Right lung (tissue), 5 donors: ENCODE measurements around the gene PLA2G4E. TPM values are rescaled to one million over a fixed set of nuclear protein-coding genes. Genes with fewer than 3 reads are reported as not detected.

Experiments
- DNase-seq, 2 donors: peaks; one replicate each; pipeline ENCODE4 v3.0.0-alpha.2; 2013
- polyA plus RNA-seq, 5 donors: library from polyadenylated mRNA; unstranded; fragments of 120-200 nt; gene quantifications; one replicate each; pipeline versions ENCODE4 v1.2.1 to v1.2.3, GENCODE V29; 2013; ENCODE audit warnings: inconsistent platforms in 1 of 5, low replicate concordance in 1 of 5; ENCODE audit not compliant: insufficient read length in 5 of 5, insufficient read depth in 1 of 5

PLA2G4E gene
- polyA plus RNA-seq, 5 donors = 0.06 to 0.15 (median 0.10) TPM; not detected in 1

DNA sequence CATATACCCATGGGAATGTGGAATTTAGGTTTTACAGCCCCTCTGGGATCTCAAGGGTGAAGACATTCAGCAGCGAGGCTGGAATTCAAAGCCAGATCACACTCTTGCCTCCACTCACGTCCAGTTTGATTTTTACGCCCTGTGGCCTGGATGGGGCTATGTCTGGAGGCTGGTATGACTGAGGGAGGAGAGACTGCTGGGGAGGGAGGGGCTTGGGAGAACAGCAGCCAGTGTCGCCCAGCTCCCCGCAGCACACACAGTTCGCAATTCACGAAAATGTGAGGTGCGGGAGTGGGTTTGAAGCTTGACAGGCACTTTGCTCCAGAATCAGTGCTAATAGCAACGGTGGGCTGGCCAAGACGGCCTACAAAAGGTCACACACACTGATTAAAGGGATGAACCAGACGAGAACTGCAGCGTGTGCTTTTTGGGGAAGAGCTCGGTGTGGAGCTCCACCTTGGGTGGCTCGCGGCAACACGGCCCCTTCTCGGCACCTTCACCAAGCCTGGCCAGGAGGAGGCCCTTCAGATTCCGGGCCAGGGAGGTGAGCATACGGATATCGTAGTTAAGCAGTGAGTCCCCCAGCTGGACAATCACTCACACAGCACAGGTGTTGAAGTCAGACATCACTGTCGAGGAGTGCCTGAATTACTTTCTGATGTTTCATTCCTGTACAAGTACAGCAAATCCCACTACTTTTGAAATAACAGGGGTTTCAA is 64.9 kb downstream of the PLA2G4E start:
- DNase-seq = no peak

DNA sequence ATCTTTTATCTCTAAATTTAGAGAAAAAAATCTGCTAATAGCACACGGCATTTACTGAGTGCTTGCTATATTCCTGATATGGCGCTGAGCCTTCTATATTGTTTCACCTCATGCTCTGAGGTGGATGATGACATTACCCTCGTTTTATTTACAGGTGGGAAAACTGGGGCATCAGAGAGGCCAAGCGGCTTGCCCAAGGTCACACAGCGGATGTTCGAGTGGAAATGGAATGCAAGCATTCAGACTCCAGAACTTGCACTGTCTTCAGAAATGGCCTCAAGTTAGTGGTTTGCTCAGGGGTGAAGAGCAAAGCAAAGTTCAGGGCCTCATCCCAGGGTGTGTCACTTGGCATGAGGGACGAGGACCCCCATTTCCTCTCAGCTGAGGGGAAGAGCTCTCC is 65.7 kb downstream of the PLA2G4E start:
- DNase-seq = no peak

DNA sequence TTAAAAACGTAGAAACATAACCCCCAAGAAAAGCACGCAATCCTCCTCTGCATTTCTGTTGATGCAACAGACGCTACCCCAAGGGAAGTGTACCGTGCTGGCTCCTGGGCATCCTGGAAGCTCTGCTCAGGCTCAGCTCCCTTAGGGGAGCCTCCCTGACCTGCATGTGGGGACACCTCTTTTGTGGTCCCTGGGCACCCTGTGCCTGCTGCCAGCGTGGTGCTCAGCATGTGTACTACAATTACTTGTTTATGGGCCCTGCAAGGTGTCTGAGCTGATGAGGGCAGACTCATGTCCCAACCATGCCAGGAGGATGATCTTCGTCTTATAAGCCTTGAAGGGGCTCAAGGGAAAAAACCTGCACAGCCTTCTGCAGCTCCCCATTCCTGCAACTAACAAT is 66.8 kb downstream of the PLA2G4E start:
- DNase-seq = no peak

DNA sequence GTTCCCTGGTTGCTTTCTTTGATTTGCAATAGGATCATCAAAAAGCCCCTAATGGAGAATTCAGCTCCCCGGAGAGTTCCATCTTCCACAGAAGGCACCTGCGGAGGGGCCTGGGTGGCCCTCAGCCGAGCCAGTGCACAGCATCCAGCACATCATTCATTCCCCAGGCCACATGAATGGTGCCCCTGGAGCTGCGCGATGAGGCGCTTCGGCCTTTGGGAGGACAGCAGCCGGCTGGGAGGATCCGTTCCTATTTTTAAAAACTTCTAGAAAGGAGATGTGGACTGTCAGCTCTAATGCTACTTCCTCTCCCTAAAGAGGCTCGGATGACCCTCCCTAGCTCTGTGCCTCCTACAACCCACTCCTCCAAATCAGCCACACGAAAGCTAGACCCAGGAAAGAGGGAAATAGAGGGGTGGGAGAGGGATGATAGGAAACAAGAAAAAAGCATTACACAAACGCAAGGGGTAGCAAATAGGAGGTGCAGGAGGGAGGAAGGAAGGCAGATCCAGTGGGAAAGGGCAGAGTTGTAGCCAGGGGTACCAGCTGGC is 68.8 kb downstream of the PLA2G4E start:
- no peak for DNase-seq

DNA sequence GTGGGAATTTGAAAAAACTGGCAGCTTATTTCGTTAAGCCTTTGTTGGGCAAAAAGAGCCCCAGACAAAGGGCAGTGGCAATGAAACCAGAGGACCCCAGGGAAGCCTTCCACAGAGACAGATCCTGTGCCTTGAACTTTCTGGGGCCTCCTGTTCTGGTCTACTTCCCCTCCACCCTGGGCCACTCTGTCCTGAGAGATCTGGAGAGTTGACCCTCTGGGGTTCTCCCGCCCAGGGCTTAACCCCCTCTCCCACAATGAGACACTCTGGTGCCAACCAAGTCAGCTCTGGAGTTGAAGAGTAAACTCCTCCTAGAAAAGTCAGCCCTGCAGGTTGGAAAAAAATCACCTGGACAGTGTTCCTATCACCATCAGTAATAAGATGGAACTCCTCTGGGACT is 69.3 kb downstream of the PLA2G4E start:
- DNase-seq = no peak

DNA sequence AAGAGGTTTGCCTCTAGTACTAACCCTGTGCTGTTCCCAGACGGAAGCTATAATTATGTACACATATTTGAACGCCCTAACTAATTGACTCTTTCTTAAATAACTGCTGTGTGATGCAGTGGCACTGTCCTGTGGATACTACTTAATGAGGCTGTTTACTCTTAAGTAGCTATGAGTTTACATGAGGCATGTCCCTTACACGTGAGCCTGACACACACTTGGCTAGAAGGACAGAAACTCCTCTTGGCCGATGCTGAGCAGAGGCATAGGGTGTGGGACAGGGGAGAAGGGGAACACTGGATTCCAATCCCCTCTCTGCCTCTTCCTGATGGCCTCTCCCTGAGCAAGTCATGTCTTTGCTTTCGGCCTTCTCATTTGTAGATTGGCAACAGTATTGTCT is 70.4 kb downstream of the PLA2G4E start:
- no peak for DNase-seq

DNA sequence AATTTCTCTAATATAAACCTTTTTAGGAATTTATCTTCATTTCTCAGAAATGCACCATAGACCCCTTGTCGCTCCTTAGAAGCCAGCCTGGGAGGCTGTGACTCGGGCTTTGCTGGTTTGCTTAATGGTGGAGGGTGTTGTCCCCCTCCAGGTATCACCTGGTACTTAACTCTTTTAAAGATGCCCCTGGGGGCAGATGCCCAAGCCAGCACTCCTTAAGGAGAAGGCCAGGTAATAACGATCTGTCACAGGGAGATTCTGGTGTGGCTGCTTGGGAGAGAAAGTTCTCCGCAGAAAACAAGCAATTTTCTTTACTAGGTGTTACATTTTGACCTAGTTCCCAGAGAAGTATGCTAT is 70.7 kb downstream of the PLA2G4E start:
- no peak for DNase-seq

DNA sequence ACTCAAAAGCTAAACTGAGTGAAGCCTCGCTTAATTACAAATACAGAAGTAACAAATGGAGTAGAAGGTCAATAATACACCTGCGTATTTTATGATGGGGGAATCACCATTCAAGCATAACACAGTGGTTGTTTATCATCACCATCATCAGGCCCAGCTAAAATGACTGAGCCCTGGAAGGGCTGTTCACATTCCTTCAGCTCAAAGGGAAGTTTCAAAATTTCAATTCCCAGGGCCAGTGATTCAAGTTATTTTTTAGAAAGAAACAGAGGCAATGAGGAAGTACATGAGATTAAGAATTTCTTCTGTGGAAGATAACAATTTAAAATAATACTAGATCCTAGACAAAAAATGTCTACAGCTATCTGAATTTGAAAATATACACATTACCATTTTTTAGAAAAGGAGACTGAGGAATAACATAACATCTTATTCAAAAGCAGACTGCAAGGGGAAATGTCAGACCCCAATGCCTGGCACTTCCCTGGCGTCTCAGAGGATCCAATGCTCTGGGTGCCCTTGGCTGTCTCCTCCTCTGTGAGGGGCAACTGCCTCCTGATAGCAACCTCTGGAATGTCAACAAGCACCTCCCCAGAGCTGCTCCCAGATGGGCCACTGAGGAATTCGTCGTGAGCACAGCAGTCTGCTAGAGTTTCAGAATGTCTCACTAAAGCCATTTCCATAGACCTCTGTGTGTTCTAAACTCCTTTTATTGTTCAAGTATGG is 71.3 kb downstream of the PLA2G4E start:
- no peak for DNase-seq

DNA sequence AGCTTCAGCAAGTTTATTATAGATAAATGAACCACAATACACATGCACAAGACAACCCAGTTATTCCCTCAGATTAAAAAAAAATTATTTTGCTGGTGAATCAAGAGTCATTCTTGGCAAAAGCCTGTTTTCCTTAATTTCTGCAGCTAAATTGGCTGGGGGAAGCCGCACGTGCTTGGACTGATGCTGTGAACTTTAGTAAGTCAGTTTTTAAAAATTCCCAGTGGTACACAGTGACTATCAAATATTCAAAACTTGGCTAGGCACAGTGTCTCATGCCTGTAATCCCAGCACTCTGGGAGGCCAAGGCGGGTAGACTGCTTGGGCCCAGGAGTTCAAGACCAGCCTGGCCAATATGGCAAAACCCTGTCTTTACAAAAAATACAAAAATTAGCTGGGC is 72.4 kb downstream of the PLA2G4E start:
- DNase-seq = no peak

DNA sequence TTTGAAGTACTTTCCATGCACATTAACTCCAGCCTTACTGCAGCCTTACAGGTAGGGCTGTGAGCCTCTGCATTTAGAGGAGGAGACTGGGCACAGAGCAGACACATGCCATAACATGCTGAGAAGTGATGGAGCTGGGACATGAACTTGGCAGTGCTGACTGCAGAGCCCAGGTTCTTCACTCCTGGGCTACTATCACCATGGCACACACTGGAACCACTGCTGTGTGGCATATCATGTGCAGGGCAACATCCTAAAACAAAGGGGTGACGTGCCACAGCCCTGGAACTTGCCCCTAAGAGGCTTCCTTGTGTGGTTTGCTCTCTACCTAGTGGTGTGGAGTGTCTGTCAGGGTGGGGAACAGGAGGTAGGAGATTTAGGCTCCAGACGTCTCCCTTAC is 73.9 kb downstream of the PLA2G4E start:
- DNase-seq = no peak

DNA sequence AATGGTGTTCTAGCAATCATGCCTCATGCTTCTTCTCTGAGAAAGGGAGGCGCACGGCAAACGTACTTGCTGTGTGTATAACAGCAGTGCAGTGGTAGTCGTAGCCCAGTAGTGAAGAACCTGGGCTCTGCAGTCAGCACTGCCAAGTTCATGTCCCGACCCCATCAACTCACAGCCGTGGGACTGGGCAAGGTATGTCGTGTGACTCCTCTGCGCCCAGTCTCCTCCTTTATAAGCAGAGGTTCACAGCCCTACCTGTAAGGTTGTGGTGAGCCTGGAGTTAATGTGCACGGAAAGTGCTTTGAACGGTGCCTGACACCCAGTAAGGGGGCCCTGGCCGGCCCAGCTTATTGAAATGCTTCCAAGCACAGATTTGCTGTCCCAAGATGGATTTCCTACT is 75.1 kb downstream of the PLA2G4E start:
- no peak for DNase-seq

DNA sequence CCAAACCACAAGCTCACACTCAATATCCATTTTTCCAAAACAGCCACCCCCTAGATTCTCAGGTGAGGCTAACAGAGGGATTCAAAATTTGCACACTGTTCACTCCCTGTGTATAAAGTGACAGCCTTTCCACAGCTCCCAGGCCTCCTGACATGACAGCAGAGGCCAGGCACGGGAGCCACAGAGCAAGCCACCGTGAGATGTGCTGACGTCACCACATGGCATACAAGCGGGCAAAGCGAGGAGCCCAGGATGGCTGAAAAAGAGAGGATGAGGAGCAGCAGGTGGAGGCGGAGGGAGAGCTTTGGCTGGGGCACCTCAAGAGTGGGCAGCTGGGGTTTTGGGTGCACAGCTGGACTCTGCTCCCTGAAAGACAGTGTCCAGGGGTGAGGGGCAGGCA is 75.6 kb downstream of the PLA2G4E start:
- no peak for DNase-seq

DNA sequence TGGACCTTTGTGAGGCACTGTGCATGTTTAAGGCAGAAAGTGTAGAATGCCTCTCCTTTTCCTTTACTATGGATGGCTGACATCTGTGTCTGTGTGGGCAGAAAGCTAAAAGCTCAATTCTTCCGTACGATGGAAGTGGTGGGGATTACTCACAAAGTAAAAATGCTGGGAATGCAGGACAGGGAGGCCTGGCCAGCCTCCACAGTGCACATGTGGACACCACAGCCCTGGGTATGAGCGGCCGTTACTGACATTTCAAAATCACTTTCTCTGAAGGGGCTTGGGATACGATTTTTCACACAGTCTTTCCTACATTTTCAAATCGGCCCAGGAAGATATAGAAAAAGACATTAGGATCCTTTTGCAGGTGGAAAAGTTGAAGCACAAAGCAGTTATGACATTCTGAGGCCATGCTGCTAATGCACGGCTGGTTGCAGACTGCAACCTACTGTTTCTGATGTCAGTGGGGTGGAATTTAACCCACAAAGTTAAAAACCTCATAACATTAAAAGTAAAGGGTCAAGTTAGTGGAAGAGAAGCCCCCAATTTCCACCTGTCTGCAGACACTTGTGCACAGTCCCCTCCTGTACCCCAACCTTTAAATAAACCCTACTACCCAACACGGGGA is 76.4 kb downstream of the PLA2G4E start:
- DNase-seq = no peak

DNA sequence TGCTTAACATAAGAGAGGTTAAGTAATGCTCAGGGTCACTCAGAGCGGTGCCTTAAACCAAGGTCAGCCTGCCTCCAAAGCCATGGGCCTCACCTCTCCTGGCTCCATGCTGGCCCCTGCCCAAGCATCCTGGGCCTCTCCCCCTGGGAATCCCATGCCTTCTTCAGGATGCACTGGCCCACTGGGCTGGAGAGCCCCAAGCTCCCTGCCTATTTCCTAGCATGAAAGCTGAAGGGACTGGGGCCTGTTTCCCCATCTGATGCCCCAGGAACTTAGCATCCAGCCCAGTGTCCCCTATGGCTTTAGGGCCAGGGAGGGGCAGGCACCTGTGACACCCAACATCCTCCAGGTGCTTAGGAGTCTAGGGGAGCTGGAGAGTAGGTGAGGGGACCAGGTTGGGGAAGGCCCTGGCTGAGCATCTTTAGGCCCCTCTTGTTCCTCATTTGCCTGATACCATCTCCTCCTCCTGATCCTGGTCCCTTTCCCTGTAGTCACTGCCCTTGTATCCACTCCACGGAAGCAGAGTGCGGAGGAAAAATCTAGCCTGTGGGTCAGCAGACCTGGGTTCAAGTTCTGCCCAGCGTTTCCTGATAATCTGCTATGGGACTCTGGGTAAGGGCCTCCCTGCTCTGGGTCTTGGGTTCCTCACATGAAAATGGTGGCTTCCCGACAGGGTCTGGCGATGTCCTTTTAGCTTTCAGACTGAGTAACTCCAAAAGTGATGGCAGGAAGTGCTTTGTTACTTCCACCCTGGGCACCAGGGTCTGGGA is 77.1 kb downstream of the PLA2G4E start:
- DNase-seq = no peak

DNA sequence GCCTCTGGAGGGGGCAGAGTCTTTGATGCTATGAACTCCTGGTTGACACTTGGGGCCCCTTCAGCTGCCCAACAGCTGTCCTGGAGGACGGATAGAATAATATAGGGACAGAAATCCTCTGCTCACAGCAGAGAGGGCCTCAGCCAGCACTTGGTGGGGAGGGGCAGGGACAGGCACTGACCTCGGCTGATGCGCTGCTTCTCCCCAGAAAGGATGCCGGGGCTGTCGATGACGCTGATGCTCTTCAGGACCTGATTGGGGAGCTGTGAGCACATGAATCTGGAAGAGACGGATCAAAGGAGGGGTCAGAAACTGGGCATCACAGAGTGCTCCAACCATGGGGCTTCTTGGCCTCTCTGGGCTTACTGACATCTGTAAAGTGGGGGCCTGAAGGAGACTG is 78.0 kb downstream of the PLA2G4E start:
- DNase-seq = no peak

DNA sequence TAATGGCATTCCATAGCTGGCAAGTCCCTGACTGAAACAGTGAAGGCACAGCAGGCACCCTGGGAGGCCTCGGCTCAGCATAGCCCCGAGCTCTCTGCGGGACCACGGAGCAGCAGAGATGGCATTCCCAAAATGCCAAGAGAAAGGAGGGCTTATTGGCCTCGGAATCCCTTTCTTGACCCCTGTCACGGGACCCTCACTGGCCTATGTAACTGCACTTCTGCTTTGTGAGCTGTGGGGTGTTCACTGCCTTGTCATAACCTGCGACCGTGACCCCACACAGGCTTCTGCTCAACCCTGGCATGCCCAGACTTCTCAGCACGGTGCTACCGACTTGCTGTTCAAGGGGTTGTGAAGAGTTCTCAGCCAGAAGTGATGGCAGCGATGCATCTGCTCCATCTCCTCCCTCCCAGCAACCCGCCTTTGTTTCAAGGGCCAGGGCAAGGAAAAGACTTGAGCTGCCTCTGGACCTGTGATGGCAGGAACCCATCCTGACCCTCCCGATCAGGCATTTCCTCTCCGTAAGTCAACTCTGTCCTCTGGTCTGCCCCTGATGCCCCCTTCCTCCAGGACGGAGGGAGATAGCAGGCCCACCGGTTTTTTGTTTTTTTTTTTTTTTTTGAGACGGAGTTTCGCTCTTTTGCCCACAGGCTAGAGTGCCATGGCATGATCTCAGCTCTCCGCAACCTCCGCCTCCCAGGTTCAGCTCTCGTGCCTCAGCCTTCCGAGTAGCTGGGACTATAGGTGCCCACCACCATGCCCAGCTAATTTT is 79.0 kb downstream of the PLA2G4E start:
- DNase-seq = no peak

DNA sequence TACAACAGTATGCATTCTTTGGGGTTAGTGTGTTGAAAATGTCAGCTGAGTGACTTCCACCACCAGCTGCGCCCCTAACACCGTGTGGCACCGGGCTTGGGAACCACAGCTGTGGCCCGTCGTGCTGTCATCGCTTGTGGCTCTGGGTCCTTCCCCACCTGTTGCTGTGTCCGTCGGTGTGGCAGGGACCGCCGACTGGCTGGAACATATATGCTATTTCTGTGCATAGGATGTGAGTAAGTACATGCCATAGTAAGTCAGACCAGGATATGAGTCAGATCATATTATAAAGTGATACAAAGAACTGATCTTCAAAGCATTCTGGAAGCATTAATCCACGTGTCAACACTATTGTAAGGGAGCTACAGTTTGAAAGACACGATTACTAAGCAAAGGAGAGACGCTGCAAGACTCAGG is 80.4 kb downstream of the PLA2G4E start:
- DNase-seq = no peak

DNA sequence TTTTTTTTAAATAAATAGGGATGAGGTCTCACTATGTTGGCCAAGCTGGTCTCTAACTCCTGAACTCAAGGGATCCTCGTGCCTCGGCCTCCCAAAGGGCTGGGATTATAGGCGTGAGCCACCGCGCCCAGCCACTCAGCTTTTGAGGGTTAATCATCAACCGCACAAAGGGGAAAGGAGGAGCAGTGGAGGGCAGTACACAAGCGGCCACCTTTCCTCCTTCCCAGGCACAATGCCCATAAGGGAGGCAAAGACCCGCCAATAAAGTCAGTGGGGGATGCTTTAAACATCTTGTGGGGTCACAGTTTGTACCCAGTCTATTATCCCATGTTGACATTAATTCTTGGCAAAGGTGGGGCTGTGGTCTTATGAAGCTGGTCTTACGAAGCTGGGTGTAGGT is 80.9 kb downstream of the PLA2G4E start:
- DNase-seq = no peak

DNA sequence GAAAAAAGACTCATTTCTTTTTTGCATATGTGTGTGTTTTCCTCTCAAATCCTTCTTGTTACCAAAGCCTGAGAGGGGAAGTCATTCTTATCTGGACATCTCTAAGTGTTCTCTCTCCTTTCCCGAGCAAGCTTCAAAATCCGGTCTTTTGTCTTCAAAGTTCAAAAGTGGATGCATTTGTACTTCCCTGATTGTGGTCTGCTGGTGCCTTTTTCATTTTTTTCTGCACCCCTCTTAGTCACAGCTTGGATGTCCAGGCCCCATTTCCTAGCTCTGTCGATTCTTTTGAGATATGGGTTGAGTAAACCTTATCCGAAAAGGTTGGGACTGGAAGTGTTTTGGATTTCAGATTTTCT is 83.3 kb downstream of the PLA2G4E start:
- DNase-seq = no peak

DNA sequence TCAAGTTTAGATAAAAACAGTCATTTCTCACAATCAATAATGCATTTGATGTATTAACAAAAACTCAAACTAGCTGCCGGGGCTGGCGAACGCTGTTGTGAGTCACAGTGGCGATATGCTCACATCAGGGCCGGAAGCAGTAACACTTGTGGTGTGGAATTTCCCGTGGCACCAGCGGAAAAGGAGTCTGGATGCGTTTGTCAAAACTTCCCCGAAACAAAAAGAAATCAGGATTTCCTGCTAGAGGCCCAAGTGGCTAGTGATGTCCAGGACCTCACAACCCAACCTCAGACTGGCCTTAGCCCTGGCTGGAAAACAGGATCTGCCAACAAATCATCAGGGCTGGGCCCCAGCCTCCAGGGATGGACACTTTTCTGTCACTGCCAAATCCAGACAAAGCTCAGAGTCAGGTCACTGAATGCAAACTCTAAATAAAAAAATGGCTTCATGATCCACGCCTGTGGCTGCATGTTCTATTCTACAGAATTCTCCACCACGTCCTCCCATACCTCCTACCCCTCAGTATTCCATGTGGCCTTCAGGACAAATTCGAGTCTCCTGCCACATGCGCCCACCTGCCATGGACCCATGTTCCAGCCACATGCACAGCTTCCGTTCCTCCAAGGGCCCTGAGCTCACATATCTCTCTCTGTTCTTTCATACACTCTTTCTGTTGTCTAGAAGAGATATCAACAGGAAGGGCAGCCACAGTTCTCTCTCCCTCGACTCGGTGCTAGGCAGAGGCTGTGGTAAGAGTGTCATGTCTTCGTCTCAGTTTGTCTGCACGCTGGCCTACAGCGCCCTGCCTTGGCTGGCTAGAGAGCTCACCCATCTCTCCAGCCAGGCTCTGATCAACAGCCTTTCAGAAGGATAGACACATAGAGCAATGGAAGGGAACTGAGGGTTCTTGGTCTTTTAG is 83.9 kb downstream of the PLA2G4E start:
- no peak for DNase-seq
